Measurements from ENCODE around the gene KCTD10.

GRCh38 chr12:109488051-109488665 lies 11.1 kb upstream of the KCTD10 start:
- TF ChIP-seq CTCF (IDR thresholded peaks at IDR 0.05; ENCODE audit: low read depth, low read length, missing input control) = no peak
- TF ChIP-seq RXRA (IDR thresholded peaks at IDR 0.05) = no peak
- TF ChIP-seq TAF1 (conservative IDR thresholded peaks at IDR 0.05) = no peak
- no peak for TF ChIP-seq YY1 (IDR thresholded peaks at IDR 0.05)
- TF ChIP-seq MAX (IDR thresholded peaks at IDR 0.05) = no peak
- no peak for TF ChIP-seq EGR1 (IDR thresholded peaks at IDR 0.05; ENCODE audit: low read depth in 2 of 2)
- no peak for TF ChIP-seq SP1 (IDR thresholded peaks at IDR 0.05)
- TF ChIP-seq RAD21 (IDR thresholded peaks at IDR 0.05) = no peak
- no peak for TF ChIP-seq NR2F2 (IDR thresholded peaks at IDR 0.05)
- TF ChIP-seq JUND (IDR thresholded peaks at IDR 0.05) = no peak
- no peak for TF ChIP-seq ZBTB33 (IDR thresholded peaks at IDR 0.05)
- no peak for TF ChIP-seq REST (IDR thresholded peaks at IDR 0.05)
- no peak for TF ChIP-seq GABPA (IDR thresholded peaks at IDR 0.05 in 1 of 2, conservative IDR thresholded peaks at IDR 0.05 in 1 of 2)
